ENCODE measurements around the gene ZNF337. TPM values are rescaled to one million over a fixed set of nuclear protein-coding genes. Genes with fewer than 3 reads are reported as not detected.

ZNF337 gene
- total RNA-seq, 1 experiment from 2014 or later = 10.3 TPM

- H2BK20ac ChIP-seq (ENCODE audit: low read depth, low read length, poor library complexity, severe bottlenecking) = no peak overlapping the region
- no peak overlapping the region for H3K4ac ChIP-seq (ENCODE audit: low read depth, low read length)
- H3K56ac ChIP-seq (ENCODE audit: insufficient read length, low read depth, low read length) = no peak overlapping the region
- H3K23me2 ChIP-seq (ENCODE audit: insufficient read length, low read depth, low read length, poor library complexity, severe bottlenecking) = peaks cover 17% of the 10 kb centered on the region
- no peaks in the 10 kb centered on the region for H3K79me1 ChIP-seq (ENCODE audit: insufficient read depth, low read depth, low read length, poor library complexity, severe bottlenecking)
- H4K20me1 ChIP-seq (ENCODE audit: control insufficient read depth, insufficient read depth, insufficient read length) = no peaks in the 10 kb centered on the region
- H3K14ac ChIP-seq (ENCODE audit: insufficient read depth, low read length) = no peak overlapping the region
- H4K91ac ChIP-seq (ENCODE audit: insufficient read length, low read depth, low read length) = no peak overlapping the region
- no peaks in the 10 kb centered on the region for H3K4me1 ChIP-seq (ENCODE audit: insufficient read depth, low read length)
- TF ChIP-seq, protein P1, sequence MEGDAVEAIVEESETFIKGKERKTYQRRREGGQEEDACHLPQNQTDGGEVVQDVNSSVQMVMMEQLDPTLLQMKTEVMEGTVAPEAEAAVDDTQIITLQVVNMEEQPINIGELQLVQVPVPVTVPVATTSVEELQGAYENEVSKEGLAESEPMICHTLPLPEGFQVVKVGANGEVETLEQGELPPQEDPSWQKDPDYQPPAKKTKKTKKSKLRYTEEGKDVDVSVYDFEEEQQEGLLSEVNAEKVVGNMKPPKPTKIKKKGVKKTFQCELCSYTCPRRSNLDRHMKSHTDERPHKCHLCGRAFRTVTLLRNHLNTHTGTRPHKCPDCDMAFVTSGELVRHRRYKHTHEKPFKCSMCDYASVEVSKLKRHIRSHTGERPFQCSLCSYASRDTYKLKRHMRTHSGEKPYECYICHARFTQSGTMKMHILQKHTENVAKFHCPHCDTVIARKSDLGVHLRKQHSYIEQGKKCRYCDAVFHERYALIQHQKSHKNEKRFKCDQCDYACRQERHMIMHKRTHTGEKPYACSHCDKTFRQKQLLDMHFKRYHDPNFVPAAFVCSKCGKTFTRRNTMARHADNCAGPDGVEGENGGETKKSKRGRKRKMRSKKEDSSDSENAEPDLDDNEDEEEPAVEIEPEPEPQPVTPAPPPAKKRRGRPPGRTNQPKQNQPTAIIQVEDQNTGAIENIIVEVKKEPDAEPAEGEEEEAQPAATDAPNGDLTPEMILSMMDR (conservative IDR thresholded peaks at IDR 0.05) = no peak
- H2BK5ac ChIP-seq (ENCODE audit: insufficient read length, low read length) = no peak overlapping the region
- peaks cover 0 to 19% (median 11%) of the 10 kb centered on the region in 3 experiments; a peak in 5 of 7 replicates for H3K36me3 Mint-ChIP-seq (ENCODE audit: insufficient read depth in 1 of 3, low read depth in 3 of 3)
- WGBS (ENCODE audit: extremely low coverage, insufficient read length, low lambda C conversion rate) = no CpG with 5 or more reads among the region's 9 CpGs
- H3K9ac ChIP-seq (ENCODE audit: extremely low read depth, insufficient read length, low read length) = no peak overlapping the region
- no peak overlapping the region for H2BK12ac ChIP-seq (ENCODE audit: insufficient read length, low read depth, low read length)
- H3K9me3 ChIP-seq (ENCODE audit: control insufficient read depth, low read depth, low read length) = peaks cover 6% of the 10 kb centered on the region
- H2AFZ ChIP-seq (ENCODE audit: low read length) = no peak overlapping the region
- H3K23ac ChIP-seq (ENCODE audit: insufficient read length, low read depth, low read length) = no peak overlapping the region
- no peaks in the 10 kb centered on the region; the same call in 1 of the 2 replicates for H3K27me3 ChIP-seq (ENCODE audit: insufficient read depth, low read length)
- H4K8ac ChIP-seq (replicated peaks; ENCODE audit: insufficient read length, low read depth, low read length) = no peak overlapping the region
- peaks cover 14 to 27% of the 10 kb centered on the region in 2 experiments; a peak in 4 of 5 replicates for H3K9me3 Mint-ChIP-seq
- peak overlapping the region in 1 of 3 experiments; percentile 44; a peak in 1 of 7 replicates for H3K27ac Mint-ChIP-seq
- no peak for DNase-seq
- H4K5ac ChIP-seq (ENCODE audit: insufficient read length, low read depth, low read length) = no peak overlapping the region
- H3T11ph ChIP-seq (ENCODE audit: low read length) = no peak overlapping the region
- H2AK5ac ChIP-seq (ENCODE audit: insufficient read length, low read length) = no peak overlapping the region
- no peak overlapping the region for H2BK15ac ChIP-seq (ENCODE audit: low read depth, low read length)
- peaks cover 15% of the 10 kb centered on the region for H3K27me3 Mint-ChIP-seq (ENCODE audit: low read depth)
- H2BK120ac ChIP-seq (ENCODE audit: low read depth, low read length, poor library complexity, severe bottlenecking) = no peak overlapping the region
- H3K4me1 Mint-ChIP-seq = peaks cover 28 to 30% of the 10 kb centered on the region in 2 experiments
- no peak overlapping the region for H3K27ac ChIP-seq (ENCODE audit: insufficient read length, low read depth, low read length)
- H3K79me2 ChIP-seq (ENCODE audit: insufficient read depth, low read length) = peaks cover 2% of the 10 kb centered on the region; the same call in 1 of the 2 replicates
- H3K4me3 Mint-ChIP-seq = no peak overlapping the region
- H3K18ac ChIP-seq (ENCODE audit: insufficient read length, low read depth, low read length) = no peak overlapping the region
- no peak overlapping the region for H3K4me2 ChIP-seq (ENCODE audit: insufficient read depth, insufficient read length, low read length)
Measured at GRCh38 chr20:25626779-25627178, 69.9 kb downstream of the ZNF337 start.
